GM21390 (cell line): ENCODE results near the gene PCF11.

Experiments used
- ATAC-seq: cut with Tn5 transposase; IDR thresholded peaks from one replicate; pipeline ENCODE4 v1.9.1; 2021; ENCODE audit not compliant: unreplicated experiment

Gene PCF11

DNA sequence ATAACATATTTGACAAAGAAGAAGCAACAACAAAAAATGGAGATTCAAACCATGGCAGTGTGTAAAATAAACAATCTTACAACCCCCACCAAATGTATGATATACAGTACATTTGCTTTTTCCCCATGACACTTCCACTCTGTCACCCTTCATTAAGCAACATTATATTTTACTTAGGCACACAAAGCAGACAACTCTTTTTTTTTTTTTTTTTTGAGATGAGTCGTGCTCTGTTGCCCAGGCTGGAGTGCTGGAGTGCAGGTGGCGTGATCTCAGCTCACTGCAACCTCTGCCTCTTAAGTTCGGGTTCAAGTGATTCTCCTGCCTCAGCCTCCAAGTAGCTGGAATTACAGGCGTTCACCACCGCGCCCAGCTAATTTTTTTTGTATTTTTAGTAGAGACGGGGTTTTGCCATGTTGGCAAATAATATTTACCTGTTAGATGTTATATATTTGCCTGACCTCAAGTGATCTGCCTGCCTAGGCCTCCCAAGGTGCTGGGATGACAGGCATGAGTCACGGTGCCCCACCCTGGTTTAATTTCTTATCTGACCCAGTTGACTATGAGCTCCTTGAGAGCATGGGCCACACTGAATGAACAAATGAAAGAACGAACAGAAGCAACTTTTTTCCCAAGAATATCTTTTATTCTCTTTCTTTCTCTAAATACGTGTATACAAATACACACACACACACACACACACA lies 5.5 kb upstream of the PCF11 start:
- ATAC-seq, result no peak

DNA sequence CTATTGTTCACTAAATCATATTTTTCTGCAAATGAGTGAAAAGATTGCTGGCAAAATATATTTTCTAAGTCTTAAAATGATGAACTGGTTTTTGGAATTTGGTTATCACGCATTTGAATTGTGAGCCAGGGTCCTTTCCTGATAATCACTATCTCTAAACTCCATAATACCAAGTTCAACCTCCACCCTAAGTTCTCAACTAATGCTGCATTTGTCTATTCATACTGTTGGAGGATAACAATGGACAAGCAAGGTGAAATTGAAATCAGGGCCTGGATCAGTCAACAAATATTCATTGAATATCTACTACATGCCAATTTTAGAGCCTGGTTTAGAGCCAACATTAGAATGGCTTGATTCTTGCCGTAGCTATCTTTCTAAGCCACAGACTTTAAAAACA lies 4.7 kb upstream of the PCF11 start:
- no peak for ATAC-seq

DNA sequence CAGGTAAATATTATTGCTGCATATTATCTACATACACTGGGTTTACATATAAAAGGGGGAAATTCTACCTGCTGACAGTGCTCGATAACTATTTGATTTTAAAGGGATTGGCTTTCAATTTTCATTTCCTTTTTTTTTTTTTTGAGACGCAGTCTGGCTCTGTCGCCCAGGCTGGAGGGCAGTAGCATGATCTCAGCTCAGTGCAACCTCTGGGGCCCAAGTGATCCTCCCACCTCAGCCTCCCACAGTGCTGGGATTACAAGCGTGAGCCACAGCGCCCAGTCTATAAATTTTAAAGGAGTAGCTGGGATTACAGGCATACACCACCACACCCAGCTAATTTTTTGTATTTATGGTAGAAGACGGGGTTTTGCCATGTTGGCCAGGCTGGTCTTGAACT lies 3.2 kb upstream of the PCF11 start:
- ATAC-seq, result no peak

DNA sequence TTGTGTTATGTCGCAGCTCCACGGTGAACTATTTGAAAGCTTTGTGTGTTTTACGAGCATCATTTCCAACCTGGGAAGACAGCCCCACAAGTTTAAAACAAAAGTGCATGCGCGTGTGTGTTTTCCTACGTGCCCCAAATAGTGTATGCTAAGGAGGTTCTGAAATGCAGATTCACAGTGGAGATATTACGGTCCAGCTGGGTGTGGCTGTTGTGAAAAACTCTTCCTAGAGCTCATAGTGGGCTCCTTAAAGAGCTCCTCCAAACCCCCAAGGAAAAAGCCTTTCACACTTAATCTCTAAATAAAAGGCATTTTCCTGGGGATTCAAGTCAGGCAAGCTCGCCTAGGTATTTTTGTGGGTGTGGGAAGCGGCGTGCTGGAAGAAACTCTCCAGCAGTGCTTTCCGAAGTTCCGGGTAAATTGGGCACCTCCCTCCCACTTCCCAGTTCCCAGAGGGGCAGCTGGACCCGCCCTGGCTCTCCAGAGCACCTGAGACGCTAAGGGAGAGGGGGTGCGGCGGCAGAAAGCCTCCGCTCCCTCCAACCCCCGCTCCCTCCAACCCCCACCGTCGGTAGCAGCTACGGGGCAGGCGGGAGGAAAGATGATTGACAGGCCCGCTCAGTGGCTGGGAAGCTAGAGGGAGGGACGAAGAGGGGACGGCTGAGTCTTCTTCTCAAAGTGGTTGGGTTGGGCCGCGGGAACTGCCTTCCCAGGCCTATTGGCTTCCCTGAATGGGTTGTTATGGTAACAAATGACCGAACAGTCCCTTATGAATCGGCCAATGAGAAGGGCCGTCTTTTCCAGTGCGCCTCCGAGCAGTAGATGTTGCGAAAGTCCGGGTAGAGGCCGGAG lies 561 bp upstream of the PCF11 start:
- peak; percentile 93 for ATAC-seq

DNA sequence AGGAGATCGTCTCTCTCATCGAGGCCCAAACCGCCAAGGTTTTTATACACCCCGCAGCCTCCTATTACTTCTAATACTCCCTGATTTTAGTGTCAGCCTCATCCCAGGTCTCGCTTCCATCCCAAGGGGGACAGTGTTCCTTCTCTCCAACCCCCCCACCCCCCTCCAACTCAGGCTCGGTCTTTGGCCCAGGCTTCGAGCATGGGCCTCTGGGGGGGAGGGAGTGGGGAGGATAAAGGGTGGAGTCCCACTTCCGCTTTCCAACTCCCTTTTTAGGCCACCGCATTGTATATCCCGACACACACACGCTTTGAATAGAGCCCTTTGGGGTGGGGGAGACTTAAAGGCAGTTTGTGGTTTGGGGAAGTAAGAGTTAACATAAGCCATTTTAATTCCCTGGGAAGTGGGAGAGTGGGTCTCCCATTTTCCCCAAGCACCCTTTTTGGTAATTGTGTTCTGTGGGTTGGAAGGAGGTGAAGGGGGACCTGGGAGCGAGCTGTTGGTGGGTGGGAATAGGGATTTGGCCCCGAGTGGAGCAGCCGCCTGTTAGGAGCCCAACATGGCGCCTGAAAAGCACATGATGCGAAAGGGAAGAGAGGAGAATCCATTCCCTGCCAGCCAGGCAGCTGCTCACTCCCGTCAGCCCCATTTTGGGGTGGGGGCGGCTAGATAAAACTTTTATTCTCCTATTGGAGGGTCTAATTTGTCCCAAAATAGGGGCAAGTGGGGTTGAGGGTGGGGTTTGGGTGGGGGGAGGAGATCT lies 844 bp downstream of the PCF11 start:
- ATAC-seq, result no peak

DNA sequence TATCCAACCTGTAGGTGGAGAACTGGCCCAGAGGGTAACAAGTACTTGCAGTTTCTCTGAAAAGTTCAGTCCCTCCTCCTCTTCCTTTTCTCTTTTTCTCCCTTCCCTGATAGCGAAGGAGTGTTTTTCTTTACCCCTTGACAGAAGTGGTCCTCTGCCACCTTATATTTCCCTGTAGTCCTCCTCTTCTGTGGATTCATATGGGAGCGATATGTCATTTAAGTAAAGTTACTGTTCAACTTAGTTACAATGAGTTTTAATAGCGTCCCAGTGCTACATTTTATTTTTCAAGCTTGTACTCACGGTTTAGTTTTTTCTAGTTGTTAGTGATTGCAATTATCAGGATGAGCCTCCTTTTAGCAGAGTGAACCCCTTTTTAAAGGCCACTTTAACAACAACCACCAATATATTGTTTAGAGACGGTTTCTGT lies 1.4 kb downstream of the PCF11 start:
- ATAC-seq, result no peak

DNA sequence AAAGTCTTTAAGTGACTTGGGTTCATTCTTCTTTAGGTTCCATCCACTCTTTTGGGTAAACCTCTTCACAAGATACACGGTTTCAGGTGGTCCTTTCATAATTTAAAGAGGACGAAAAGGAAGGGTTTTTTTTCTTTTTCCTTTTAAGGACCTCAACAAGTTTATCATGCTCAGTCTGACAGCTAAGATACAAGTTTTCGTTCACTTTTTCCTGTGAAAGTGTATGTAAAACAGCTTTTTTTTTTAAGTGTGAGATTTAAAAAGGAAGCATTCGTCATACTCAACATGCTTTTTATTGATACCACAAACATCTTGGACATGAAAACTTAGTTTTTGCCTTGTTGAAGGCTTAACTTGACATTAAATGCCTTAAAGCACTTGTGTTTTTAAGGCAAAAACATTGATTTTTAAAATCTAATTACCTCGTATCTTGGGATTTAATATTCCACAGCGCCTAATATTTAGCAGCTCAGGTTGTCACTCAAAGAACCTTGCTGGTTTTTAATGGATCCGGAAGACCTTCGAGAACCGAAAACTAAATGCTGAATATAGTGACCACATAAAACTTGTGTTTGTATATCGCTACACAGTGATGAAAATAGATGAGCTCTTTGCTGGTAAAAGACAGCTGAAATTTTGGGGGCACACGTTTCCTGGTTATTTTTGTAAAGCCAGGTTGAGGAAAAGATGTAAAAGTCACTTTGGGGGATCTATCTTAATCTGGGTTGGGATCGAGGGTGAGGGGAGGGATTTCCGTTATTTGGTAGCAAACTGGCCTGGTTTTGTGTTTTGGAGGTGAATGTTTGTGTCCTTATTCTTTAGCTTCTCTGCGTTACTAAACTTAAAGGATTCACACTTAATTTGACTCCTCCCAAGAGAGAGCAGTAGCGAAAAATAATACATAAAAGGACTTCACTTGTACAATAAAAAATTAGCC lies 2.3 kb downstream of the PCF11 start:
- no peak for ATAC-seq

DNA sequence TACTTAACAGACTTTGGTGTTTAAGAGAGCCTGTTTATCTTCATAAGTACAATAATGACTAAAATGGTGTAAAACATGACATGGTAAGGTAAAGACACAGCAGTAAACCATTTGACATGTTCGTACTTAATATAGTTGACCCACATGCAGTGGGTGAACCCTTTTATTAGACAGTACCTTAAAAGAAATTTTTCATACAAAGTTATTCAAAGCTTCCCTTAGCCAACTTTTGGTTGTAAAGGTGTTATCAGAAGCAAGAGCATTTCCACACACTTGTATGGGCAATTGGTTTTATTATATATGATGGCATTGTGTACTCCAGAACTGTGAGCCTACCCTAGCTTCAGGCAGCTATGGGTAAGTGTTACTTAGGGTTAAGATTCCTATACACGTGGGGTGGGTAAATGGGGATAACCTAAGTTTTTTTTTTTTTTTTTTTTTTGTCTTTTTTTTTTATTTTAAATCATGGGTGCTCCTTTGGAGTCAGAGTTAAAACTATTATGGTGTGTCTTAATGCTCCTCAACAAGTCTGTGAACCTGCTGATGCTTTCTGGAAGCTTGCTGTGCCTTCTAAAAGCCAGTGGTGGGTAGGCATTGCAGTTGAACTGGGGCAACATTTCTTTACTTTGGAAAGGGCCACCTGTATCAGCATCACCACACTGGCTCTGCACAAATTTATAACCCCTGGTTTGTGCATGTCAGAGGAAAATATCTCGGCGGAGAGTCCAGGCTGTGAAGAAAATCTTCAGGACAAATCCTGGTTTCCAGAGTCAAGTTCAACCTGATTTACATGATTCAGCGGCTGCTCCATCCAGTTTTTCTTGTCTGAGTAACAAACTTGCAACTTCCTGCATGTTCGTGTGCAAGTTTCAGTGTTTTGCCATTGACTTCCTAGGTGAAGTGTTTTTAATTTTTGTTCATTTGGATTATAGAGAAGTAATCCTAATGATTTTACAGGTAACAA lies 3.3 kb downstream of the PCF11 start:
- no peak for ATAC-seq

DNA sequence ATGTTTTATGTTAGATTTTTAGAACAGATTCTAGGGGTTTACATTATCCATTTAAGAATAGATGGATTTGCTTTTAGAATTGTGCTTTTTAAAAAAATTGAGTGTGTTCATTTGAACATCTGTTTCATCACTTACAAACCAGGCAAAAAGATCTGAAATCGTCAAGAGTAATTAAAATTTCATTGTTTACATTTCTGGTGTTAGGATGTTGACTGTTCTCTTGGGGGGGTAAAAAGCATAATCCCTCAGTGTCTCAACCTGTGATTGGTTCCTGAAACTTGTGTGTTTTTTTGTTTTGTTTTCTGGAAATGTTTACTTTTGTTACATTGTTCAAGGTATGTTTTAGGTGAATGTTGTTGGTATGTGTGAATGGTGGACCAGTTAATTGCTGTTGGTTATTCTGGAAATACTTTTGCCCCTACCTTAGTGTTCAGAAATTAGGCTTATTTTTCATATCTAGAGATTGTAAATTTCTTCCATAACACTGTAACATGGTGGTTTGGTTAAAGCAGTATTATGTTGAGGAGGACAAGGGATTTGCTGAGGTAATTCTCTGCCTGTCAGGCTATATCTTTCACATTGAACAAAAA lies 4.8 kb downstream of the PCF11 start:
- no peak for ATAC-seq

DNA sequence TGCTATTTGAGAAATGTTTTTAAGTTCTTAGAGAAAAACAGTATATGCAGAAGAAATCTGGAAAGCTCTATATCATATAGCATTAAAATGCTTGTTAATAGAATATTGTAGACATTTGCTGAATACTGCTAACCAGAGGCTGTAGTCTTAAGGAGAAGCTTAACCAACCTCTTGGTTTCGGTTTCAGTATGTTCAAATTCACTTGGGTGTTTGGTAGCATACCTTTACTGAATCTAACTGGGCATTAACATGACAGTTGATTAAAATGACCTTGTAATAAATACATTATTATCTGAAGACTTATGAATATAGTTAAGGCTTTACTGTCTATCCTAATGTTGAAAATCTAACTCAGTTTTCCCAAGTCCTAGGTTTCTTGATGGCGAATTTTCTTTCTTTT lies 5.4 kb downstream of the PCF11 start:
- peak; percentile 57 for ATAC-seq

DNA sequence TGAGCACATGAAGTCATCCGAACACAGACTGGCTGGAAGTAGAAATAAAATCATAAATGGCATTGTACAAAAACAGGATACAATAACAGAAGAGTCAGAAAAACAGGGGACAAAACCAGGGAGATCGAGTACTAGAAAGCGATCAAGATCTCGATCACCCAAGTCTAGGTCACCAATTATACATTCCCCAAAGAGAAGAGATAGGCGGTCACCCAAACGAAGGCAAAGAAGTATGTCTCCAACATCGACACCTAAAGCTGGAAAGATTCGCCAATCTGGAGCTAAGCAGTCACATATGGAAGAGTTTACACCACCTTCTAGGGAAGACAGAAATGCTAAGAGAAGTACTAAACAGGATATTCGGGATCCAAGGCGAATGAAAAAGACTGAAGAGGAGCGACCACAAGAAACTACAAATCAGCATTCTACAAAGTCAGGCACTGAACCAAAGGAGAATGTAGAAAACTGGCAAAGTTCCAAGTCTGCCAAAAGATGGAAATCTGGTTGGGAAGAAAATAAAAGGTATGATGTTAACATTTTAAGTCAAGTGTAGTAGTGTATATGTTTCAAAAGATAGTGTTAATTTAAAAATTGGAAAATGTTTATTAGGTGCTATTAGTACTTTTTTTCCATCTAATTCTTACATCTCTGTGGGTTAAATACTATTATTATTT lies 9.4 kb downstream of the PCF11 start:
- no peak for ATAC-seq

DNA sequence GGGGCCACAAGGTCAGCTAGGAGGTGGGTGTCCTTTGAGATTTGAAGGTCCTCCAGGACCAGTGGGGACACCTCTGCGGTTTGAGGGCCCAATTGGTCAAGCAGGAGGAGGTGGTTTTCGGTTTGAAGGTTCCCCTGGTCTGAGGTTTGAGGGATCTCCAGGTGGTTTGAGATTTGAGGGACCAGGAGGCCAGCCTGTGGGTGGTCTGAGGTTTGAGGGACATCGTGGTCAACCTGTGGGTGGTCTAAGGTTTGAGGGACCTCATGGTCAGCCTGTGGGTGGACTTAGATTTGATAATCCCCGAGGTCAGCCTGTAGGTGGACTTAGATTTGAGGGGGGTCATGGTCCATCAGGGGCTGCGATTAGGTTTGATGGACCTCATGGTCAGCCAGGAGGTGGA lies 11.8 kb downstream of the PCF11 start:
- ATAC-seq, result no peak

DNA sequence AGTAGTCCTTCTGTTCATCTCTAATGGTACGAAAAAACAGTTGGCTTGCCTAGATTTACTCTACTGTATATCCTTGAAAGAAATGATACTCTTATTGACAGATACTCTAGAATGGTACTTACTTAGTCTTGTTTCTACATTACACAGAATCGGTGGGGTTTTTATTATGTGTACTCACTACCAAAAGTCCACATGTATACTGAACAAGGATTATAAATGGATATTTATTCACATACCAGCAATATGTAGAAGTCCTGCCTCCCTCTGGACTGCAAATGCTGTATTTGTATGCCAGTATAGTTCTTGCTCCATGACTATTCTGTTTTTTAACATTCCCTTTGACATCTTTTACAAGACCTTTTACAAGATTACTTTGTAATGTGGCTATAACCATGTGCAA lies 13.9 kb downstream of the PCF11 start:
- no peak for ATAC-seq

DNA sequence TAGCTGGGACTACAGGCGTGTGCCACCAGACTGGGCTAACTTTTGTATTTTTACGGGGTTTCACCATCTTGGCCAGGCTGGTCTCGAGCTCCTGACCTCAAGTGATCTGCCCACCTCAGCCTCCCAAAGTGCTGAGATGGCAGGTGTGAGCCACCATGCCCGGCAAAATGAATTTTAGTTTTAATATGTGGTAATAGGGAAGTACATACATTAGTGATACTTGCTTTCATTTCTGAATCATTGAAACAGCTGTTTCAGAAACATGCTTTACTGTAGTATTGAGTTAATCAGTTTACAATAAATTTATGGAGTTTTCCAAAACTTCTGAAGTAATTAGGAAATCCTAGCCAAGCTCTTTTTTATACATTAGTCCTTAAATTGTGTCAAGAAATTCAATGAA lies 15.6 kb downstream of the PCF11 start:
- no peak for ATAC-seq

DNA sequence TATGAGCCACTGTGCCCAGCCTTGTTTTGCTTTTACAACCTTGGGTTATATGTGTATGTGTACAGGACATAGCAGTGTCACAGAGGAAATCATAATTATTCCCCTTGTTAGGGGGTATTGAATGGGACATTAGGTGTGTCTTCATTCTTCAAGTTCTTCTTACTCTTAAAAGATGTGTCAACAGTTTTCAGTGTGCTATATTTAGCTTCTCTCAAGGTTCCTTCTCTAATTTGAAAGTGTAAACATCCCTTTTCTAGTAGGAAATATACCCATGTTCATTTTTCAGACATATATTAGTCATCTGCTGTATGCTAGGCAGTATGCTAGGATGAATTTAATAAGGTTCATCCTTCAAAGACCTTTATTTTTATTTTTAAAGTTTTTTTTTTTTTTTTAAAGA lies 17.1 kb downstream of the PCF11 start:
- ATAC-seq, result no peak

DNA sequence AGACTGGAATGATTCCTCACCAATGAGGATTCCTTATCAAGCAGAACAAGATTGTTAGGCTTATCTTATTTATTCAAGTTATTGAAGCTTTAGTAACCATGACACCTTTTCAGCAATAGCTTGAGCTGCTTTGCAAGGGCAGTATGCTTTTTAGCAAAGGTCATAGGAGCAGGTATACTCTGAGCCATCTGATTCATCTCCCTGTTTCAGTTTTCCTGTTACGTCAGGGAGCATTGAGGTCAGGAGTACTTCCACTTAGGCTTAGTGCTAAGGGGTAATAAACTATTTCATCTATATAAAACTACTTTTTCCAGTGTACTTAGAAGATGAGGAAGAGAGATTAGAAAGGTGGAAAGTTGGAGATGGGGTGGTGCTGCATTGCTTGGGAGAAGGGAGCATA lies 18.9 kb downstream of the PCF11 start:
- ATAC-seq, result no peak

DNA sequence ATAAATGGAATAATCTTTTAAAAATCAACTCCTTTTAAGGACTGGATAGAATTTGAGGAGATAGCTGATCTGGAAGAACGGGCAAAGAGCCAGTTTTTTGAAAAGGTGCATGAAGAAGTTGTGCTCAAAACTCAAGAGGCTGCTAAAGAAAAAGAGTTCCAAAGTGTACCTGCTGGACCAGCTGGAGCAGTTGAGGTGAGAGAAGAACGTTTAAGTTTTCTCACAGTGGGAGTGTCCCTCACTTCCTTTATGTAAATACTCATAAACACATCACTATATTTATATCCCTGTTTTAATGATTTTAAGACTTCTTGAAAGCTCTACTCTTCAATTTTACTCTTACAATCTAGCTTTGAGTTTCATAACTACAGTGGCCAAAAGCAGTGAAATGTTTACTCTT lies 24.9 kb downstream of the PCF11 start:
- no peak for ATAC-seq

DNA sequence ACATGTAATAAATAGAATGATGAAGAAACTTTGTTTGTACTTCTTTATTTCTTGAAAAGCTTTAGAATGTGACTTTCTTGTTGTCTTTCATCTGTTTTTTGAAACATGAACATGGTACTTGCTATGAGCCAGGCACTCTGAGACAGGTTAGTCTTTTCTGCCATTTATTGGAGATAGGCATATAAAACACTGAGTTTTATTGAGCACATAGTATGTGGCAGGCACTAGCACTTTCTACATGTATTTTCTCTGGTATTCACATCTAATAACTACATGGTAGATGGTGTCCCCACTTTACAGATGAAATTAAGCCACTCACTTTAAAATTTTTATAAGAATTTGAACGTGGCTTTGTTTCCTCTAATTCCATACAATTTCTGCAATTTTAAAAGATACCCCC lies 28.8 kb downstream of the PCF11 start:
- ATAC-seq, result no peak

DNA sequence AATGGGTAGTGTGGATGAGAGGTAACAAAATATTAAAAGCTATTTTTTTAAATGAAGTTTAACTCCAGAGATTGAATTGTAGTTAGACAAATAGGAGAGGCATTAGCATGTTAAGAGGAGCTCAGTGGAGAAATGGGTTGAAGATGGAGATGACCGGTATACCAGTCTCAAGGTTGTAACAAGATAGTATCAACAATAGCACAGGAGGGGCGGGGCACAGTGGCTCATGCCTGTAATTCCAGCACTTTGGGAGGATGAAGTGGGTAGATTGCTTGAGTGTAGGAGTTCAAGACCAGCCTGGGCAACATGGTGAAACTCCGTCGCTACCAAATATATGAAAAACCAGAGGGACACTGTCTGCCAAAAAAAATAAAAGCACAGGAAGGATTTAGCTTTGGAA lies 30.5 kb downstream of the PCF11 start:
- no peak for ATAC-seq
